ENCODE measurements around the gene ALPP. TPM values are rescaled to one million over a fixed set of nuclear protein-coding genes. Genes with fewer than 3 reads are reported as not detected.
"Not testable (repeated sequence)": the region's sequence is repeated elsewhere in the genome, so short reads cannot be mapped to it uniquely, and the experiment has no call there.

Gene ALPP
- total and polyA plus RNA-seq, 3 experiments from 2014 or later = not detected

- Mint-ChIP-seq H3K27me3 (peaks cover 5 to 7% of the 10 kb centered on the region in 2 donors), H3K4me3 (no peak within 1 kb of the TSS), H3K27ac (no peak within 1 kb of the TSS), H3K4me1 (no peaks in the 10 kb centered on the region), H3K9me3 (no peaks in the 10 kb centered on the region), H3K36me3 (no peaks in the 10 kb centered on the region)
- DNase-seq = no peak
- H3K4me1 ChIP-seq (ENCODE audit: insufficient read depth, low read length) = no peaks in the 10 kb centered on the region
- H3K27ac ChIP-seq (ENCODE audit: low read depth, low read length) = no peak within 1 kb of the TSS
- CTCF ChIA-PET = no interaction called here
- no peak within 1 kb of the TSS for H3K4me3 ChIP-seq (ENCODE audit: low read length)
- H3K27me3 ChIP-seq (ENCODE audit: insufficient read depth, low read length, poor library complexity, severe bottlenecking) = no peaks in the 10 kb centered on the region
- H3K9me3 ChIP-seq (ENCODE audit: low read length) = no peaks in the 10 kb centered on the region
- POLR2A ChIA-PET = no interaction called here
- no peaks in the 10 kb centered on the region for H3K36me3 ChIP-seq (ENCODE audit: insufficient read depth, low read length)
These were observed 28.2 kb downstream of the ALPP start, which contains the start of gene ALPG for GRCh38 chr2:232406556-232407310. ALPG (plus strand) TSS chr2:232406844; CDS start chr2:232406895, 51 bp downstream.

- H3K27me3 Mint-ChIP-seq; H3K4me3 Mint-ChIP-seq; H3K36me3 ChIP-seq (ENCODE audit: insufficient read depth, low read length); H3K4me1 Mint-ChIP-seq; POLR2A ChIA-PET; H3K4me3 ChIP-seq (ENCODE audit: low read length); H3K4me1 ChIP-seq (ENCODE audit: insufficient read depth, low read length); H3K36me3 Mint-ChIP-seq; H3K9me3 Mint-ChIP-seq; DNase-seq; H3K9me3 ChIP-seq (ENCODE audit: low read length); CTCF ChIA-PET; H3K27ac Mint-ChIP-seq; H3K27me3 ChIP-seq (ENCODE audit: insufficient read depth, low read length, poor library complexity, severe bottlenecking); H3K27ac ChIP-seq (ENCODE audit: low read depth, low read length): not testable (repeated sequence)
These were observed 29.0 kb downstream of the ALPP start for GRCh38 chr2:232407428-232408150.

- H3K27me3 Mint-ChIP-seq; H3K4me1 ChIP-seq (ENCODE audit: insufficient read depth, low read length); H3K9me3 ChIP-seq (ENCODE audit: low read length); H3K36me3 Mint-ChIP-seq; H3K9me3 Mint-ChIP-seq; H3K4me3 ChIP-seq (ENCODE audit: low read length); CTCF ChIA-PET; H3K27me3 ChIP-seq (ENCODE audit: insufficient read depth, low read length, poor library complexity, severe bottlenecking); H3K4me1 Mint-ChIP-seq; POLR2A ChIA-PET; H3K36me3 ChIP-seq (ENCODE audit: insufficient read depth, low read length); H3K4me3 Mint-ChIP-seq; DNase-seq; H3K27ac ChIP-seq (ENCODE audit: low read depth, low read length); H3K27ac Mint-ChIP-seq: not testable (repeated sequence)
These were observed 29.7 kb downstream of the ALPP start for GRCh38 chr2:232408269-232408668.

GRCh38 chr2:232409617-232410016, 31.1 kb downstream of the ALPP start:
- H3K4me3 Mint-ChIP-seq = not testable (repeated sequence)

GRCh38 chr2:232410238-232410900, 31.8 kb downstream of the ALPP start:
- no peaks in the 10 kb centered on the region for H3K27me3 ChIP-seq (ENCODE audit: insufficient read depth, low read length, poor library complexity, severe bottlenecking)
- H3K27ac ChIP-seq (ENCODE audit: low read depth, low read length) = no peak overlapping the region
- Mint-ChIP-seq H3K4me3 (no peak overlapping the region), H3K36me3 (no peaks in the 10 kb centered on the region), H3K9me3 (no peaks in the 10 kb centered on the region), H3K27ac (no peak overlapping the region), H3K4me1 (peaks cover 4 to 13% (median 7%) of the 10 kb centered on the region in 3 donors), H3K27me3 (peaks cover 4 to 18% of the 10 kb centered on the region in 2 donors)
- ChIA-PET POLR2A (no interaction called here), CTCF (no interaction called here)
- no peaks in the 10 kb centered on the region for H3K9me3 ChIP-seq (ENCODE audit: low read length)
- H3K36me3 ChIP-seq (ENCODE audit: insufficient read depth, low read length) = no peaks in the 10 kb centered on the region
- H3K4me1 ChIP-seq (ENCODE audit: insufficient read depth, low read length) = no peaks in the 10 kb centered on the region
- no peak for DNase-seq
- H3K4me3 ChIP-seq (ENCODE audit: low read length) = no peak overlapping the region

More at GRCh38 chr2:232409617-232410016, 31.1 kb downstream of the ALPP start:
- Mint-ChIP-seq H3K27me3 (peaks cover 5 to 16% of the 10 kb centered on the region in 2 donors), H3K4me1 (peaks cover 4 to 13% (median 7%) of the 10 kb centered on the region in 3 donors)
- H3K27me3 ChIP-seq (ENCODE audit: insufficient read depth, low read length, poor library complexity, severe bottlenecking); H3K9me3 Mint-ChIP-seq; H3K36me3 ChIP-seq (ENCODE audit: insufficient read depth, low read length); CTCF ChIA-PET; H3K4me3 ChIP-seq (ENCODE audit: low read length); H3K27ac Mint-ChIP-seq; H3K27ac ChIP-seq (ENCODE audit: low read depth, low read length); POLR2A ChIA-PET; H3K4me1 ChIP-seq (ENCODE audit: insufficient read depth, low read length); H3K9me3 ChIP-seq (ENCODE audit: low read length); DNase-seq; H3K36me3 Mint-ChIP-seq: not testable (repeated sequence)

- Histone ChIP-seq H3K4me1 (ENCODE audit: insufficient read depth, low read length) (no peaks in the 10 kb centered on the region), H3K4me3 (ENCODE audit: low read length) (no peak overlapping the region), H3K9me3 (ENCODE audit: low read length) (no peaks in the 10 kb centered on the region), H3K27me3 (ENCODE audit: insufficient read depth, low read length, poor library complexity, severe bottlenecking) (no peaks in the 10 kb centered on the region), H3K27ac (ENCODE audit: low read depth, low read length) (no peak overlapping the region), H3K36me3 (ENCODE audit: insufficient read depth, low read length) (no peaks in the 10 kb centered on the region)
- H3K9me3 Mint-ChIP-seq = no peaks in the 10 kb centered on the region
- H3K4me3 Mint-ChIP-seq = no peak overlapping the region
- H3K4me1 Mint-ChIP-seq = peaks cover 4 to 13% (median 7%) of the 10 kb centered on the region in 3 donors
- H3K27ac Mint-ChIP-seq = no peak overlapping the region
- ChIA-PET POLR2A (no interaction called here), CTCF (no interaction called here)
- peaks cover 7 to 30% of the 10 kb centered on the region in 2 donors for H3K27me3 Mint-ChIP-seq
- no peaks in the 10 kb centered on the region for H3K36me3 Mint-ChIP-seq
- DNase-seq = no peak
These were observed 33.5 kb downstream of the ALPP start for GRCh38 chr2:232411901-232412629.

GRCh38 chr2:232412986-232413385, 34.4 kb downstream of the ALPP start:
- H3K4me3 ChIP-seq (ENCODE audit: low read length) = no peak overlapping the region
- H3K36me3 Mint-ChIP-seq = no peaks in the 10 kb centered on the region
- H3K9me3 Mint-ChIP-seq = no peaks in the 10 kb centered on the region
- H3K4me1 ChIP-seq (ENCODE audit: insufficient read depth, low read length) = no peaks in the 10 kb centered on the region
- CTCF ChIA-PET = no interaction called here
- no peak overlapping the region for H3K27ac Mint-ChIP-seq
- POLR2A ChIA-PET = no interaction called here
- peaks cover 7 to 31% of the 10 kb centered on the region in 2 donors for H3K27me3 Mint-ChIP-seq
- peaks cover 4 to 13% (median 7%) of the 10 kb centered on the region in 3 donors for H3K4me1 Mint-ChIP-seq
- no peaks in the 10 kb centered on the region for H3K36me3 ChIP-seq (ENCODE audit: insufficient read depth, low read length)
- H3K4me3 Mint-ChIP-seq = no peak overlapping the region
- H3K9me3 ChIP-seq (ENCODE audit: low read length) = no peaks in the 10 kb centered on the region
- no peaks in the 10 kb centered on the region for H3K27me3 ChIP-seq (ENCODE audit: insufficient read depth, low read length, poor library complexity, severe bottlenecking)
- DNase-seq = no peak
- H3K27ac ChIP-seq (ENCODE audit: low read depth, low read length) = no peak overlapping the region
